SU-DHL-6 (cell line): ENCODE measurements around the gene TMEM131.

Experiments
- H2AFZ ChIP-seq: fragments of 200-600 bp; sonication (generic); 2 replicates; pipeline ENCODE4 v1.6.1; 2014; ENCODE audit warnings: low read depth, mild to moderate bottlenecking, moderate library complexity, mixed read lengths, antibody characterized with exemption, low read length; ENCODE audit not compliant: severe bottlenecking
- H3F3A ChIP-seq: fragments of 200-600 bp; shearing (Covaris generic); 2 replicates; pipeline ENCODE4 v1.6.0; 2016; ENCODE audit warnings: antibody characterized with exemption, mild to moderate bottlenecking; ENCODE audit not compliant: insufficient read depth
- H3K27ac ChIP-seq: fragments of 200-600 bp; sonication (generic); 2 replicates; pipeline ENCODE4 v1.5.1; 2016; ENCODE audit warnings: low read depth, mild to moderate bottlenecking, low read length, moderate library complexity, mixed read lengths
- H3K27me3 ChIP-seq: fragments of 200-600 bp; sonication (generic), shearing (Covaris generic); 2 replicates; pipeline ENCODE4 v1.6.0; 2014; ENCODE audit warnings: mild to moderate bottlenecking, low read length
- H3K36me3 ChIP-seq: fragments of 200-600 bp; sonication (generic); 2 replicates; pipeline ENCODE4 v1.6.1; 2014; ENCODE audit warnings: mild to moderate bottlenecking, low read length, mixed read lengths
- H3K4me2 ChIP-seq: fragments of 300-600, 200-600 bp; shearing (Covaris generic), sonication (generic); 2 replicates; pipeline ENCODE4 v1.6.0; 2014; ENCODE audit warnings: low read length, low read depth, mild to moderate bottlenecking; ENCODE audit not compliant: poor library complexity, severe bottlenecking
- H3K4me3 ChIP-seq: fragments of 200-600 bp; sonication (generic); 2 replicates; pipeline ENCODE4 v1.5.1; 2014; ENCODE audit warnings: antibody characterized with exemption, low read length, mild to moderate bottlenecking, mixed read lengths; ENCODE audit not compliant: insufficient read depth, poor library complexity, severe bottlenecking
- H3K79me2 ChIP-seq: fragments of 200-600 bp; sonication (generic); 2 replicates; pipeline ENCODE4 v1.6.1; 2014; ENCODE audit warnings: mild to moderate bottlenecking, low read length, moderate library complexity; ENCODE audit not compliant: insufficient read depth
- H3K9ac ChIP-seq: fragments of 200-600 bp; sonication (generic); 2 replicates; pipeline ENCODE4 v1.7.0; 2014; ENCODE audit warnings: mild to moderate bottlenecking, low read length
- H3K9me2 ChIP-seq: fragments of 200-600 bp; sonication (generic); replicated peaks from 2 replicates; pipeline ENCODE4 v1.6.1; 2014; ENCODE audit warnings: low read length; ENCODE audit not compliant: insufficient read depth
- H3K9me3 ChIP-seq: fragments of 200-600 bp; sonication (generic); 2 replicates; pipeline ENCODE4 v1.6.1; 2014; ENCODE audit warnings: low read length, mixed read lengths; ENCODE audit not compliant: insufficient read depth
- H4K20me1 ChIP-seq: fragments of 200-600 bp; sonication (generic); 2 replicates; pipeline ENCODE4 v1.6.1; 2014; ENCODE audit warnings: low read depth, mild to moderate bottlenecking, antibody characterized with exemption, low read length, moderate library complexity, mixed read lengths
- CTCF ChIP-seq: fragments of 200-600 bp; sonication (generic); IDR thresholded peaks from one replicate; pipeline ENCODE4 v1.5.1; 2017; ENCODE audit warnings: antibody characterized with exemption, mild to moderate bottlenecking, low read length, moderate library complexity; ENCODE audit not compliant: insufficient read depth, poor library complexity, severe bottlenecking
- EZH2phosphoT487 ChIP-seq: fragments of 200-600 bp; sonication (generic), shearing (Covaris generic); conservative IDR thresholded peaks from 2 replicates; pipeline ENCODE4 v1.6.1; 2018; ENCODE audit warnings: mild to moderate bottlenecking, antibody characterized with exemption, low read length, moderate library complexity, mixed read lengths

The TMEM131 gene

GRCh38 chr2:97707362-97708047, 288.2 kb downstream of the TMEM131 start:
- Histone ChIP-seq H3K9me2 (no peaks in the 10 kb centered on the region), H3K27me3 (no peaks in the 10 kb centered on the region), H3K9me3 (no peaks in the 10 kb centered on the region), H4K20me1 (no peaks in the 10 kb centered on the region), H3K4me3 (no peak overlapping the region), H3K4me2 (no peak overlapping the region), H3F3A (no peaks in the 10 kb centered on the region), H3K36me3 (no peaks in the 10 kb centered on the region), H3K79me2 (no peaks in the 10 kb centered on the region), H3K9ac (no peak overlapping the region), H3K27ac (no peak overlapping the region), H2AFZ (no peak overlapping the region)
- TF ChIP-seq CTCF (no peak), EZH2phosphoT487 (no peak)

- Histone ChIP-seq H2AFZ (no peak overlapping the region), H3K79me2 (no peaks in the 10 kb centered on the region), H3K9me3 (no peaks in the 10 kb centered on the region), H3K27ac (no peak overlapping the region), H3K4me2 (no peak overlapping the region), H3K4me3 (no peak overlapping the region), H4K20me1 (no peaks in the 10 kb centered on the region), H3K9ac (no peak overlapping the region), H3K36me3 (no peaks in the 10 kb centered on the region), H3F3A (no peaks in the 10 kb centered on the region), H3K9me2 (no peaks in the 10 kb centered on the region), H3K27me3 (no peaks in the 10 kb centered on the region)
- no peak for TF ChIP-seq CTCF
- no peak for TF ChIP-seq EZH2phosphoT487
These were observed 288.9 kb downstream of the TMEM131 start for GRCh38 chr2:97706708-97707345.
